ENCODE data around the gene PLXNB3. TPM values are rescaled to one million over a fixed set of nuclear protein-coding genes. Genes with fewer than 3 reads are reported as not detected.
"Not testable (repeated sequence)": the region's sequence is repeated elsewhere in the genome, so short reads cannot be mapped to it uniquely, and the experiment has no call there.

PLXNB3 gene
- total RNA-seq, 4 donors from 2014 or later, result 3.1 to 46.2 (median 24.7) TPM

DNA sequence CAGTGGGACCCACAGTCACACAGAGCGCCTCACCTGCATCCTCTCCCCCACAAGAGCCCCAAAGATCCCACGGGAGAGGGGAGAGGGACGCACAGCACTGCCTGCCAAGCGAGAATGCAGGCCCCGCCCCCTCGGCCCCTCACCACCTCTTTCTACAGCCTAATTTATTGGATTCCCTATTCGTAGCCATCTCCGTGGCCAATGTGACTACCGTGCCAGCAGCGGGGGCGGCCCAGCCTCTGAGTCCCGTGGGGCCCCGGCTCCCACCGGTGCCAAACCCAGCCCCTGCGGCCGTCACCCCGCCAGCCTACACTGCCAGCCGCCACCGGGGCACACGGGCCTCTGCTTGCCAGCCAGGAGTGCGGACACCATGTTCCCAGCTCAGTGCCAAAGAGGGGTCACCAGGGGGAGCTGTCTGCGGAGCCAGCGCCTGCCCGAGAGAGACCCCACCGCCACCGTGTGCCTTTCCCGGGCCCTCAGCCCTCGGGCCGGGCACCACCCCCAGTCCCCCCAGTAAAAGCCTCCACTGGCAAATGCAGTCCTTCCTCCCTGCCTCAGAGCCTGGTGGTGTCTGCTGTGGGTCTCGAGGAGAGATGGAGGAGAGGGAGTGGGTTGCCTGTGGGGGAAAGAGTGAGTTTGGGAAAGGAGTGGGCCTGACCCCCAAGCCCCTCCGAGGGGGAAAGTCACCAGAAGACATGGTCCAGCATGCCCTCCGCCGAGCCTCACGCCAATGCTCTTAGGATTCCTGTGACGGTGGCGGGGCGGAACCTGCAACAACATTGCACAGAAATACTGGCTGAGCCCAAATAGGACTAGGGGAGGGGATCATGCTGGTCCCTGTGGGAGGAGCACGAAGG is 19.6 kb upstream of the PLXNB3 start:
- no peak for DNase-seq
- peak overlapping the region in 2 of 4 donors; percentile 10 to 31 for H3K4me3 ChIP-seq
- no peaks in the 10 kb centered on the region for H3K27me3 ChIP-seq
- no peaks in the 10 kb centered on the region for H3K36me3 ChIP-seq
- WGBS, 2 donors (ENCODE audit: low coverage in 1 of 2), result 36% methylated on average over 37 of the region's 38 CpGs; no CpG with 5 or more reads in 1 of the 2 donors
- peaks cover 0 to 12% (median 9%) of the 10 kb centered on the region in 4 donors for H3K4me1 ChIP-seq
- peak in 2 of 5 experiments; percentile 1 to 20 for TF ChIP-seq CTCF (IDR thresholded peaks at IDR 0.05)
- TF ChIP-seq EP300 (IDR thresholded peaks at IDR 0.05; ENCODE audit: low read depth), result no peak
- H3K27ac ChIP-seq, result peak overlapping the region; percentile 65 to 84 (median 75)
- intact Hi-C loops (cut with DNase I; ENCODE audit: low total_unique reads), result no loop called here
- H3K9me3 ChIP-seq, result no peaks in the 10 kb centered on the region
- in situ Hi-C loops (cut with MboI; ENCODE audit: low pct_ligation_motif_present in 1 of 4, low pct_unique_long_range_greater_than_20kb in 1 of 4, low sequenced_read_pairs in 3 of 4), result no loop called here

GRCh38 chrX:153745067-153745433 is 19.0 kb upstream of the PLXNB3 start:
- H3K36me3 ChIP-seq; intact Hi-C loops (cut with DNase I; ENCODE audit: low total_unique reads); in situ Hi-C loops (cut with MboI; ENCODE audit: low pct_ligation_motif_present in 1 of 4, low pct_unique_long_range_greater_than_20kb in 1 of 4, low sequenced_read_pairs in 3 of 4); H3K27ac ChIP-seq; H3K4me3 ChIP-seq; H3K27me3 ChIP-seq; DNase-seq; H3K9me3 ChIP-seq: not testable (repeated sequence)
- H3K4me1 ChIP-seq, result peaks cover 0 to 12% (median 9%) of the 10 kb centered on the region in 4 donors
- WGBS, 2 donors (ENCODE audit: low coverage in 1 of 2), result 54% methylated on average over 12 of the region's 12 CpGs; no CpG with 5 or more reads in 1 of the 2 donors

DNA sequence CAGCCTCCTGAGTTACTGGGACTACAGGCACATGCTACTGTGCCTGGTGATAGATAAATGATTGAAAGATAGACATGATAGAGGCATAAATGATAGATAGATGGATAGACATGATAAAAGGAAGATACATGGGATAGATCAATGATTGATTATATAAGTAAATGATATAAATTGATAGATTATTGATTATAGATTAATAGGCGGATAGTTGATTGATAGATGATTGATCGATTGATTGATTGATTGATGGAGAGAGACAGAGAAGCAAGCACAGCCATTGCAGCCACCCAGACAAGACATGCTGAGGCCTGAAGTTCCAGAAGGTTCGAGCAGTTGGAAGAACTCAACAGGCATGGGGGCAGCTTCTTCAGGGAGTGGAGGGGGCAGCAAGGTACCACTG is 17.7 kb upstream of the PLXNB3 start:
- intact Hi-C loops (cut with DNase I; ENCODE audit: low total_unique reads), result no loop called here
- no peak overlapping the region for H3K4me3 ChIP-seq
- 82% methylated on average over 3 of the region's 3 CpGs; no CpG with 5 or more reads in 1 of the 2 donors for WGBS, 2 donors (ENCODE audit: low coverage in 1 of 2)

GRCh38 chrX:153746991-153747390 is 17.1 kb upstream of the PLXNB3 start:
- in situ Hi-C loops (cut with MboI; ENCODE audit: low pct_ligation_motif_present in 1 of 4, low pct_unique_long_range_greater_than_20kb in 1 of 4, low sequenced_read_pairs in 3 of 4); H3K36me3 ChIP-seq; intact Hi-C loops (cut with DNase I; ENCODE audit: low total_unique reads); DNase-seq; H3K27ac ChIP-seq; H3K9me3 ChIP-seq; H3K4me3 ChIP-seq; H3K27me3 ChIP-seq: not testable (repeated sequence)
- peaks cover 0 to 12% (median 9%) of the 10 kb centered on the region in 4 donors for H3K4me1 ChIP-seq
- WGBS, 2 donors (ENCODE audit: low coverage in 1 of 2), result 59% methylated on average over 6 of the region's 6 CpGs; no CpG with 5 or more reads in 1 of the 2 donors

More for the DNA sequence above, 17.7 kb upstream of the PLXNB3 start:
- no peaks in the 10 kb centered on the region for H3K36me3 ChIP-seq
- H3K9me3 ChIP-seq, result no peaks in the 10 kb centered on the region
- TF ChIP-seq POLR2AphosphoS5 (IDR thresholded peaks at IDR 0.05) (no peak), POLR2A (IDR thresholded peaks at IDR 0.05) (no peak), EP300 (IDR thresholded peaks at IDR 0.05; ENCODE audit: low read depth) (no peak), CTCF (IDR thresholded peaks at IDR 0.05) (no peak)
- in situ Hi-C loops (cut with MboI; ENCODE audit: low pct_ligation_motif_present in 1 of 4, low pct_unique_long_range_greater_than_20kb in 1 of 4, low sequenced_read_pairs in 3 of 4), result no loop called here
- DNase-seq, result no peak
- peaks cover 0 to 12% (median 9%) of the 10 kb centered on the region in 4 donors for H3K4me1 ChIP-seq
- H3K27me3 ChIP-seq, result no peaks in the 10 kb centered on the region
- no peak overlapping the region for H3K27ac ChIP-seq

DNA sequence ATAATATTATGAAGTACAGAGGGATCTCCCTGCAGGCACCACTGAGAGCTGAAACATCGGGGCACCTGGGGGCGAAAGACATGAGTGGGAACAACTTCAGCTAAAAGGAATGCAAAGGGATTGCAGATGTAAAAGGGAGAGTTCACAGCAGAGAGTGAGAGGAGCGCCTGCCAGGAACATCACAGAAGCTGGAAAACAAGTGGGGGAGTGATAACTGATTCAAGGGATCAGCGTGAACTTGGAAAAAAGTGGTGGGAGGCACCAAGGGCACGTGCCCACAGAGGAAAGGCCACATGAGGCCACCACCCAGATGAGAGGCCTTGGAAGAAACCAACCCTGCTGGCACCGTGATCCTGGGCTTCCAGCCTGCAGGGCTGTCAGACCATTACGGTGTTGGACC is 15.0 kb upstream of the PLXNB3 start:
- H3K27ac ChIP-seq; H3K36me3 ChIP-seq; H3K9me3 ChIP-seq; in situ Hi-C loops (cut with MboI; ENCODE audit: low pct_ligation_motif_present in 1 of 4, low pct_unique_long_range_greater_than_20kb in 1 of 4, low sequenced_read_pairs in 3 of 4); intact Hi-C loops (cut with DNase I; ENCODE audit: low total_unique reads); H3K27me3 ChIP-seq; H3K4me1 ChIP-seq; DNase-seq; H3K4me3 ChIP-seq: not testable (repeated sequence)
- 72 to 91% methylated on average over 2 to 7 of the region's 7 CpGs for WGBS, 2 donors (ENCODE audit: low coverage in 1 of 2)
